ENCODE data around the gene PSMC3IP. TPM values are rescaled to one million over a fixed set of nuclear protein-coding genes. Genes with fewer than 3 reads are reported as not detected.
"Not testable (repeated sequence)": the region's sequence is repeated elsewhere in the genome, so short reads cannot be mapped to it uniquely, and the experiment has no call there.

The PSMC3IP gene
- total RNA-seq, 2 experiments from 2014 or later = 2.6 to 3.4 TPM

GRCh38 chr17:42612013-42612412 is 34.5 kb upstream of the PSMC3IP start:
- ATAC-seq (ENCODE audit: poor library complexity) (no peak), DNase-seq (no peak)
- peaks cover 24% of the 10 kb centered on the region for H3K4me1 Mint-ChIP-seq (ENCODE audit: low read depth)
- peak overlapping the region; percentile 76 for H3K4me3 Mint-ChIP-seq
- H3K36me3 ChIP-seq (ENCODE audit: insufficient read depth, low read length) = peaks cover 33% of the 10 kb centered on the region
- no peak overlapping the region for H3K4me3 ChIP-seq (ENCODE audit: low read length)
- intact Hi-C loops (cut with DNase I, micrococcal nuclease) = no loop called here
- H3K27me3 ChIP-seq (ENCODE audit: control insufficient read depth in 1 of 2, insufficient read depth in 2 of 2, low read length in 2 of 2) = no peaks in the 10 kb centered on the region
- H3K36me3 Mint-ChIP-seq (ENCODE audit: low read depth) = peaks cover 55% of the 10 kb centered on the region
- no peaks in the 10 kb centered on the region for H3K27me3 Mint-ChIP-seq
- H3K27ac ChIP-seq (ENCODE audit: low read depth in 1 of 2, low read length in 2 of 2) = no peak overlapping the region
- no peak for TF ChIP-seq CTCF (IDR thresholded peaks at IDR 0.05)
- POLR2A ChIA-PET = interaction anchor here (0.8 to 0.9 kb wide), 2 partner anchors 45 to 223 kb away, joined by 3 read pairs; no protein-coding TSS in a partner anchor
- H3K4me1 ChIP-seq (ENCODE audit: insufficient read depth, low read length) = peaks cover 19% of the 10 kb centered on the region
- no peaks in the 10 kb centered on the region for H3K9me3 ChIP-seq (ENCODE audit: control insufficient read depth in 1 of 2, insufficient read depth in 1 of 2, low read length in 2 of 2)
- H3K9me3 Mint-ChIP-seq = no peaks in the 10 kb centered on the region
- CTCF ChIA-PET = no interaction called here
- no peak overlapping the region for H3K27ac Mint-ChIP-seq

GRCh38 chr17:42609814-42610801 is 32.6 kb upstream of the PSMC3IP start:
- H3K9me3 ChIP-seq (ENCODE audit: control insufficient read depth in 1 of 2, insufficient read depth in 1 of 2, low read length in 2 of 2); H3K27me3 ChIP-seq (ENCODE audit: control insufficient read depth in 1 of 2, insufficient read depth in 2 of 2, low read length in 2 of 2); H3K27me3 Mint-ChIP-seq; H3K9me3 Mint-ChIP-seq; ATAC-seq (ENCODE audit: poor library complexity): not testable (repeated sequence)
- ChIA-PET POLR2A (interaction anchor here (0.5 to 2.8 kb wide), 31 partner anchors 8 to 921 kb away, joined by 3 to 42 read pairs (median 4); partner anchors contain the start of genes CAVIN1, CNTD1, COA3 and DHX58), CTCF (interaction anchor here (0.7 to 3.0 kb wide), 4 partner anchors 32 to 153 kb away, joined by 3 to 26 read pairs (median 3); partner anchors contain the start of gene PSMC3IP)
- DNase-seq = peak in 3 of 14 experiments; percentile 2 to 14 (median 7)
- H3K4me3 Mint-ChIP-seq = peak overlapping the region; percentile 100
- Histone ChIP-seq H3K27ac (ENCODE audit: low read depth in 1 of 2, low read length in 2 of 2) (peak overlapping the region in 1 of 2 donors; percentile 38), H3K4me3 (ENCODE audit: low read length) (peak overlapping the region; percentile 100), H3K4me1 (ENCODE audit: insufficient read depth, low read length) (peaks cover 36% of the 10 kb centered on the region), H3K36me3 (ENCODE audit: insufficient read depth, low read length) (peaks cover 36% of the 10 kb centered on the region)
- H3K36me3 Mint-ChIP-seq (ENCODE audit: low read depth) = peaks cover 60% of the 10 kb centered on the region
- intact Hi-C loops (cut with DNase I, micrococcal nuclease) = loop anchor here (1.0 to 2.0 kb wide), 4 partner anchors 43 to 221 kb away; partner anchors contain the start of gene MLX (in 1 of the 2)
- H3K27ac Mint-ChIP-seq = peak overlapping the region; percentile 97
- peaks cover 43% of the 10 kb centered on the region for H3K4me1 Mint-ChIP-seq (ENCODE audit: low read depth)

GRCh38 chr17:42609182-42609813 is 31.8 kb upstream of the PSMC3IP start, which contains the start of the genes RETREG3 and TUBG1:
TSS of gene RETREG3 (minus strand) at chr17:42609374. CDS start at chr17:42609324, 50 bp downstream.
TSS of gene TUBG1 (plus strand) at chr17:42609683. CDS start at chr17:42609738, 55 bp downstream.
- peaks cover 51% of the 10 kb centered on the region for H3K4me1 Mint-ChIP-seq (ENCODE audit: low read depth)
- H3K36me3 Mint-ChIP-seq (ENCODE audit: low read depth) = peaks cover 61% of the 10 kb centered on the region

More at GRCh38 chr17:42609182-42609813, 31.8 kb upstream of the PSMC3IP start, which contains the start of the genes RETREG3 and TUBG1:
- Histone ChIP-seq H3K9me3 (ENCODE audit: control insufficient read depth in 1 of 2, insufficient read depth in 1 of 2, low read length in 2 of 2) (no peaks in the 10 kb centered on the region), H3K4me1 (ENCODE audit: insufficient read depth, low read length) (peaks cover 40% of the 10 kb centered on the region), H3K27me3 (ENCODE audit: control insufficient read depth in 1 of 2, insufficient read depth in 2 of 2, low read length in 2 of 2) (no peaks in the 10 kb centered on the region), H3K27ac (ENCODE audit: low read depth in 1 of 2, low read length in 2 of 2) (peak within 1 kb of the TSS; percentile 92 to 96), H3K4me3 (ENCODE audit: low read length) (peak within 1 kb of the TSS; percentile 100), H3K36me3 (ENCODE audit: insufficient read depth, low read length) (peaks cover 31% of the 10 kb centered on the region)
- ATAC-seq (ENCODE audit: poor library complexity) (peak; percentile 90), DNase-seq (peak; percentile 97 to 100 (median 99))
- H3K4me3 Mint-ChIP-seq = peak within 1 kb of the TSS; percentile 100
- no peaks in the 10 kb centered on the region for H3K27me3 Mint-ChIP-seq
- ChIA-PET CTCF (interaction anchor here (0.6 to 3.0 kb wide), 4 partner anchors 31 to 154 kb away, joined by 3 to 26 read pairs (median 3); partner anchors contain the start of gene PSMC3IP), POLR2A (interaction anchor here (0.5 to 2.8 kb wide), 38 partner anchors 9 to 920 kb away, joined by 3 to 42 read pairs (median 4); partner anchors contain the start of genes BECN1, CAVIN1, CNTD1 and COA3)
- H3K9me3 Mint-ChIP-seq = no peaks in the 10 kb centered on the region
- no peak for TF ChIP-seq CTCF (IDR thresholded peaks at IDR 0.05)
- H3K27ac Mint-ChIP-seq = peak within 1 kb of the TSS; percentile 97
- intact Hi-C loops (cut with DNase I, micrococcal nuclease) = loop anchor here (1.0 to 2.0 kb wide), 4 partner anchors 42 to 222 kb away; partner anchors contain the start of gene MLX (in 1 of the 2)

Measured in CD4-positive, alpha-beta T cell (primary cell).